WTC11 (cell line): ENCODE data around the gene RGN. TPM values are rescaled to one million over a fixed set of nuclear protein-coding genes. Genes with fewer than 3 reads are reported as not detected.

ENCODE experiments used
- ATAC-seq: fragments of 200-7000 bp; cut with Tn5 transposase; 2 replicates; pipeline ENCODE4 v1.10.0; 2021; ENCODE audit warnings: mild to moderate bottlenecking, moderate library complexity
- CTCF ChIA-PET: fragments of 300-600 bp; sonication (Branson Sonifier 250); formaldehyde crosslinking; loops from one replicate; lab custom pipeline; 2021; ENCODE audit warnings: antibody characterized with exemption; lab: Charles Lee
- POLR2A ChIA-PET: fragments of 350-600 bp; sonication (Branson Sonifier 250); formaldehyde crosslinking; loops from one replicate; lab custom pipeline; 2021; ENCODE audit warnings: antibody characterized with exemption; lab: Charles Lee
- DNase-seq: peaks from one replicate; pipeline ENCODE4 v3.0.0; 2021; ENCODE audit warnings: low spot score
- H3K27ac Mint-ChIP-seq: 2 replicates; pipeline ENCODE4 v1.8.0; 2021; ENCODE audit warnings: mixed read lengths
- H3K27me3 Mint-ChIP-seq: 2 replicates; pipeline ENCODE4 v1.8.0; 2021; ENCODE audit warnings: low read depth, mild to moderate bottlenecking, moderate library complexity, mixed read lengths
- H3K36me3 Mint-ChIP-seq: 2 replicates; pipeline ENCODE4 v1.8.0; 2021; ENCODE audit warnings: mixed read lengths
- H3K4me1 Mint-ChIP-seq: 2 replicates; pipeline ENCODE4 v1.8.0; 2022; ENCODE audit warnings: mixed read lengths
- H3K4me3 Mint-ChIP-seq: 2 replicates; pipeline ENCODE4 v1.8.0; 2021; ENCODE audit warnings: mild to moderate bottlenecking, moderate library complexity, mixed read lengths
- H3K9me3 Mint-ChIP-seq: 2 replicates; pipeline ENCODE4 v1.8.0; 2021; ENCODE audit warnings: mixed read lengths
- CREB1 ChIP-seq: sonication (generic); formaldehyde crosslinking; IDR thresholded peaks from 2 replicates; pipeline ENCODE4 v1.8.0; 2023; ENCODE audit warnings: mild to moderate bottlenecking, missing genetic modification reagents
- ELF4 ChIP-seq: sonication (generic); formaldehyde crosslinking; IDR thresholded peaks from 2 replicates; pipeline ENCODE4 v1.8.1; 2022; ENCODE audit warnings: low read depth, mild to moderate bottlenecking, moderate library complexity, missing genetic modification reagents
- EMX1 ChIP-seq: fragments of 250-450 bp; sonication (Bioruptor Pico); IDR thresholded peaks from 2 replicates; pipeline ENCODE4 v1.8.0; 2021; ENCODE audit warnings: mild to moderate bottlenecking
- ERG ChIP-seq: fragments of 250-450 bp; sonication (Bioruptor Pico); IDR thresholded peaks from 2 replicates; pipeline ENCODE4 v1.8.0; 2021; ENCODE audit warnings: mild to moderate bottlenecking
- ETV6 ChIP-seq: sonication (generic); formaldehyde crosslinking; IDR thresholded peaks from 2 replicates; pipeline ENCODE4 v1.8.1; 2022; ENCODE audit warnings: mild to moderate bottlenecking, missing genetic modification reagents
- HMGA2 ChIP-seq: fragments of 250-450 bp; sonication (Bioruptor Pico); IDR thresholded peaks from 2 replicates; pipeline ENCODE4 v1.4.0; 2021; ENCODE audit warnings: mild to moderate bottlenecking, moderate library complexity
- IRF2 ChIP-seq: sonication (generic); formaldehyde crosslinking; IDR thresholded peaks from 2 replicates; pipeline ENCODE4 v1.8.0; 2022; ENCODE audit warnings: low read depth, missing genetic modification reagents, borderline replicate concordance
- KAT7 ChIP-seq: sonication (generic); formaldehyde crosslinking; IDR thresholded peaks from 2 replicates; pipeline ENCODE4 v1.8.1; 2023; ENCODE audit warnings: missing genetic modification reagents, mild to moderate bottlenecking, borderline replicate concordance
- MXD4 ChIP-seq: fragments of 250-450 bp; sonication (Bioruptor Pico); IDR thresholded peaks from 2 replicates; pipeline ENCODE4 v1.8.0; 2021; ENCODE audit warnings: mild to moderate bottlenecking, moderate library complexity, borderline replicate concordance
- MYBL2 ChIP-seq: sonication (generic); formaldehyde crosslinking; IDR thresholded peaks from 2 replicates; pipeline ENCODE4 v1.8.1; 2023; ENCODE audit warnings: mild to moderate bottlenecking, moderate library complexity, missing genetic modification reagents
- SMAD3 ChIP-seq: sonication (generic); formaldehyde crosslinking; IDR thresholded peaks from 2 replicates; pipeline ENCODE4 v1.8.0; 2022; ENCODE audit warnings: missing genetic modification reagents, mild to moderate bottlenecking, borderline replicate concordance
- SOX15 ChIP-seq: fragments of 250-450 bp; sonication (Bioruptor Pico); IDR thresholded peaks from 2 replicates; pipeline ENCODE4 v1.9.0; 2021; ENCODE audit warnings: mild to moderate bottlenecking
- ZNF232 ChIP-seq: sonication (generic); formaldehyde crosslinking; IDR thresholded peaks from 2 replicates; pipeline ENCODE4 v1.8.0; 2022; ENCODE audit warnings: mild to moderate bottlenecking, missing genetic modification reagents
- total RNA-seq: library from RNA; stranded (reverse); gene quantifications from 3 replicates; pipeline ENCODE4 v1.2.3, GENCODE V29; 2021
- TF ChIP-seq, protein P1 (sequence below): sonication (generic); formaldehyde crosslinking; IDR thresholded peaks from 2 replicates; pipeline ENCODE4 v1.8.0; 2022; ENCODE audit warnings: mild to moderate bottlenecking, missing genetic modification reagents
- TF ChIP-seq, protein P2 (sequence below): fragments of 250-450 bp; sonication (Bioruptor Pico); IDR thresholded peaks from 2 replicates; pipeline ENCODE4 v2.1.2; 2022; ENCODE audit warnings: mild to moderate bottlenecking, moderate library complexity
- TF ChIP-seq, protein P3 (sequence below): sonication (generic); formaldehyde crosslinking; conservative IDR thresholded peaks from 2 replicates; pipeline ENCODE4 v1.8.1; 2022; ENCODE audit warnings: mild to moderate bottlenecking, missing genetic modification reagents
- TF ChIP-seq, protein P4 (sequence below): sonication (generic); formaldehyde crosslinking; IDR thresholded peaks from 2 replicates; pipeline ENCODE4 v1.8.0; 2022; ENCODE audit warnings: mild to moderate bottlenecking, missing genetic modification reagents
- TF ChIP-seq, protein P5 (sequence below): sonication (generic); formaldehyde crosslinking; IDR thresholded peaks from 2 replicates; pipeline ENCODE4 v1.8.0; 2022; ENCODE audit warnings: missing genetic modification reagents
- TF ChIP-seq, protein P6 (sequence below): sonication (generic); formaldehyde crosslinking; IDR thresholded peaks from 2 replicates; pipeline ENCODE4 v1.8.1; 2023; ENCODE audit warnings: mild to moderate bottlenecking, missing genetic modification reagents

The RGN gene
- total RNA-seq, 1 experiment from 2014 or later = 2.7 TPM

DNA sequence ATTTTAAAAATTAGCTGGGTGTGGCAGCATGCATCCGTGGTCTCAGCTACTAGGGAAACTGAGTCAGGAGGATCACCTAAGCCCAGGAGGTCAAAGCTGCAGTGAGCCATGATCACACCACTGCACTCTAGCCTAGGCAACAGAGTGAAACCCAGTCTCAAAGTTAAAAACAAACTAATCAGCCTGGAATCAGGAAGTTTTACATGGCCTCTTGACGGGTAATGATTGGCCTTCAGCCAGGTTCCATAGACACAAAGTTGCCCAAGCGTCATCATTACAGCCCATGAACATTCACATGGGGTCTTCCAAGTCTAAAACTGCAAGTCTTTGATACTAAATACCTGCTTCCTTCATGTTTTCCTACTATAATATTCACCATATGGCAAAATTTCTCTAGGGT is 10.0 kb upstream of the RGN start (continued):
- no peak for TF ChIP-seq ERG
- no peak for TF ChIP-seq HMGA2
- no peak for TF ChIP-seq MXD4 (CRISPR knock-in tag)
- TF ChIP-seq EMX1 (CRISPR knock-in tag) = no peak
- TF ChIP-seq, protein P1, sequence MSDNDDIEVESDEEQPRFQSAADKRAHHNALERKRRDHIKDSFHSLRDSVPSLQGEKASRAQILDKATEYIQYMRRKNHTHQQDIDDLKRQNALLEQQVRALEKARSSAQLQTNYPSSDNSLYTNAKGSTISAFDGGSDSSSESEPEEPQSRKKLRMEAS (CRISPR knock-in tag) = no peak
- TF ChIP-seq, protein P2, sequence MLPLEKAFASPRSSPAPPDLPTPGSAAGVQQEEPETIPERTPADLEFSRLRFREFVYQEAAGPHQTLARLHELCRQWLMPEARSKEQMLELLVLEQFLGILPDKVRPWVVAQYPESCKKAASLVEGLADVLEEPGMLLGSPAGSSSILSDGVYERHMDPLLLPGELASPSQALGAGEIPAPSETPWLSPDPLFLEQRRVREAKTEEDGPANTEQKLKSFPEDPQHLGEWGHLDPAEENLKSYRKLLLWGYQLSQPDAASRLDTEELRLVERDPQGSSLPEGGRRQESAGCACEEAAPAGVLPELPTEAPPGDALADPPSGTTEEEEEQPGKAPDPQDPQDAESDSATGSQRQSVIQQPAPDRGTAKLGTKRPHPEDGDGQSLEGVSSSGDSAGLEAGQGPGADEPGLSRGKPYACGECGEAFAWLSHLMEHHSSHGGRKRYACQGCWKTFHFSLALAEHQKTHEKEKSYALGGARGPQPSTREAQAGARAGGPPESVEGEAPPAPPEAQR (CRISPR knock-in tag) = no peak
- TF ChIP-seq, protein P3, sequence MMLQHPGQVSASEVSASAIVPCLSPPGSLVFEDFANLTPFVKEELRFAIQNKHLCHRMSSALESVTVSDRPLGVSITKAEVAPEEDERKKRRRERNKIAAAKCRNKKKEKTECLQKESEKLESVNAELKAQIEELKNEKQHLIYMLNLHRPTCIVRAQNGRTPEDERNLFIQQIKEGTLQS (CRISPR knock-in tag) = no peak

DNA sequence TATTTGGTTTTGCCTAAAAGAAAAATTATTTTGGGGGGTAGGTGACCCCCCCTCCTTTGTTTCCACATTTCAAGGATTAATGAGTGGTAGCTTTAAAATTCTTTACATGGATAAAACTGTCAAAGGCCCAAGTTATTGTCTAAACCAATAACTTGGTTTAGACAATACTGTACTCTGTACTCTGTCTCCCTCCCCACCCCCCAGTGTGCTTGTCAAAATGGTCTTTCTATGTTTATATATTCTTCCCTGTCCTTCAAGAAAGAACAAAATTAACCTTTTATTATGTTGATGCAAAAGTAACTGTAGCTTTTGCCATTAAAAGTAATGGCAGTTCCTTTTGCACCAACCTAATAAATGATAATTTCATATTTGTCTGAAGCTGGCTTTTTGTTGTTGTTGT is 9.5 kb upstream of the RGN start:
- Mint-ChIP-seq H3K4me1 (no peaks in the 10 kb centered on the region), H3K27ac (no peak overlapping the region), H3K27me3 (no peaks in the 10 kb centered on the region), H3K36me3 (no peaks in the 10 kb centered on the region), H3K9me3 (no peaks in the 10 kb centered on the region), H3K4me3 (no peak overlapping the region)
- TF ChIP-seq CREB1 (no peak), ETV6 (CRISPR knock-in tag) (no peak), ELF4 (CRISPR knock-in tag) (no peak), KAT7 (no peak), HMGA2 (no peak), IRF2 (no peak), MYBL2 (CRISPR knock-in tag) (no peak), SMAD3 (no peak), ZNF232 (CRISPR knock-in tag) (no peak), SOX15 (CRISPR knock-in tag) (no peak)
- TF ChIP-seq, protein P4, sequence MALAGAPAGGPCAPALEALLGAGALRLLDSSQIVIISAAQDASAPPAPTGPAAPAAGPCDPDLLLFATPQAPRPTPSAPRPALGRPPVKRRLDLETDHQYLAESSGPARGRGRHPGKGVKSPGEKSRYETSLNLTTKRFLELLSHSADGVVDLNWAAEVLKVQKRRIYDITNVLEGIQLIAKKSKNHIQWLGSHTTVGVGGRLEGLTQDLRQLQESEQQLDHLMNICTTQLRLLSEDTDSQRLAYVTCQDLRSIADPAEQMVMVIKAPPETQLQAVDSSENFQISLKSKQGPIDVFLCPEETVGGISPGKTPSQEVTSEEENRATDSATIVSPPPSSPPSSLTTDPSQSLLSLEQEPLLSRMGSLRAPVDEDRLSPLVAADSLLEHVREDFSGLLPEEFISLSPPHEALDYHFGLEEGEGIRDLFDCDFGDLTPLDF = no peak
- TF ChIP-seq, protein P5, sequence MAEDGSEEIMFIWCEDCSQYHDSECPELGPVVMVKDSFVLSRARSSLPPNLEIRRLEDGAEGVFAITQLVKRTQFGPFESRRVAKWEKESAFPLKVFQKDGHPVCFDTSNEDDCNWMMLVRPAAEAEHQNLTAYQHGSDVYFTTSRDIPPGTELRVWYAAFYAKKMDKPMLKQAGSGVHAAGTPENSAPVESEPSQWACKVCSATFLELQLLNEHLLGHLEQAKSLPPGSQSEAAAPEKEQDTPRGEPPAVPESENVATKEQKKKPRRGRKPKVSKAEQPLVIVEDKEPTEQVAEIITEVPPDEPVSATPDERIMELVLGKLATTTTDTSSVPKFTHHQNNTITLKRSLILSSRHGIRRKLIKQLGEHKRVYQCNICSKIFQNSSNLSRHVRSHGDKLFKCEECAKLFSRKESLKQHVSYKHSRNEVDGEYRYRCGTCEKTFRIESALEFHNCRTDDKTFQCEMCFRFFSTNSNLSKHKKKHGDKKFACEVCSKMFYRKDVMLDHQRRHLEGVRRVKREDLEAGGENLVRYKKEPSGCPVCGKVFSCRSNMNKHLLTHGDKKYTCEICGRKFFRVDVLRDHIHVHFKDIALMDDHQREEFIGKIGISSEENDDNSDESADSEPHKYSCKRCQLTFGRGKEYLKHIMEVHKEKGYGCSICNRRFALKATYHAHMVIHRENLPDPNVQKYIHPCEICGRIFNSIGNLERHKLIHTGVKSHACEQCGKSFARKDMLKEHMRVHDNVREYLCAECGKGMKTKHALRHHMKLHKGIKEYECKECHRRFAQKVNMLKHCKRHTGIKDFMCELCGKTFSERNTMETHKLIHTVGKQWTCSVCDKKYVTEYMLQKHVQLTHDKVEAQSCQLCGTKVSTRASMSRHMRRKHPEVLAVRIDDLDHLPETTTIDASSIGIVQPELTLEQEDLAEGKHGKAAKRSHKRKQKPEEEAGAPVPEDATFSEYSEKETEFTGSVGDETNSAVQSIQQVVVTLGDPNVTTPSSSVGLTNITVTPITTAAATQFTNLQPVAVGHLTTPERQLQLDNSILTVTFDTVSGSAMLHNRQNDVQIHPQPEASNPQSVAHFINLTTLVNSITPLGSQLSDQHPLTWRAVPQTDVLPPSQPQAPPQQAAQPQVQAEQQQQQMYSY (CRISPR knock-in tag) = no peak
- TF ChIP-seq, protein P2 (CRISPR knock-in tag) = no peak
- TF ChIP-seq, protein P6, sequence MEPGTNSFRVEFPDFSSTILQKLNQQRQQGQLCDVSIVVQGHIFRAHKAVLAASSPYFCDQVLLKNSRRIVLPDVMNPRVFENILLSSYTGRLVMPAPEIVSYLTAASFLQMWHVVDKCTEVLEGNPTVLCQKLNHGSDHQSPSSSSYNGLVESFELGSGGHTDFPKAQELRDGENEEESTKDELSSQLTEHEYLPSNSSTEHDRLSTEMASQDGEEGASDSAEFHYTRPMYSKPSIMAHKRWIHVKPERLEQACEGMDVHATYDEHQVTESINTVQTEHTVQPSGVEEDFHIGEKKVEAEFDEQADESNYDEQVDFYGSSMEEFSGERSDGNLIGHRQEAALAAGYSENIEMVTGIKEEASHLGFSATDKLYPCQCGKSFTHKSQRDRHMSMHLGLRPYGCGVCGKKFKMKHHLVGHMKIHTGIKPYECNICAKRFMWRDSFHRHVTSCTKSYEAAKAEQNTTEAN (CRISPR knock-in tag) = no peak
- ATAC-seq (no peak), DNase-seq (no peak)
- CTCF ChIA-PET = no interaction called here
- POLR2A ChIA-PET = no interaction called here
